ENCODE data around the gene DOCK3.
"Not testable (repeated sequence)": the region's sequence is repeated elsewhere in the genome, so short reads cannot be mapped to it uniquely, and the experiment has no call there.

DOCK3 gene

DNA sequence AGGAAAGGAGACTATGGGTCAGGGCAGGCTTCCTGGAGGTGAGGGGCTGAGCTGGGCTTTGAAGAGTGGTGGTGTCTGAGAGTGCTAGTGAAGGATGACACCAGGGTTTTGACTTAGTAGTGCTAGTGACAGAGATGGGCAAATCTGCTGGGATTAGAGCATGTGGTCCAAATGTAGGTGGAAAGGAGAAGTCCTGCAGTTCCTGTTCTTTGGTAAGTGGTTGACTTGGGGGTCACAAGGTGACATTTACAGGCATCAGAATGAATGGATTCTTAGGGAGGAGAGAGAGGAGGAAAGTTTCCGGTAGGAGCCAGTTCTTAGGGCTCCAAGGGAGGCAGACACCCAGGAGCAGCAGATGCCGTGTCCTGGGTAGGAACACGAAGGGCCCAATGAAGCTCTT is 796 bp upstream of the DOCK3 start:
- DNase-seq (ENCODE audit: low read depth) = no peak
- no peak overlapping the region for H3K4me3 ChIP-seq (ENCODE audit: low read depth, low read length)

DNA sequence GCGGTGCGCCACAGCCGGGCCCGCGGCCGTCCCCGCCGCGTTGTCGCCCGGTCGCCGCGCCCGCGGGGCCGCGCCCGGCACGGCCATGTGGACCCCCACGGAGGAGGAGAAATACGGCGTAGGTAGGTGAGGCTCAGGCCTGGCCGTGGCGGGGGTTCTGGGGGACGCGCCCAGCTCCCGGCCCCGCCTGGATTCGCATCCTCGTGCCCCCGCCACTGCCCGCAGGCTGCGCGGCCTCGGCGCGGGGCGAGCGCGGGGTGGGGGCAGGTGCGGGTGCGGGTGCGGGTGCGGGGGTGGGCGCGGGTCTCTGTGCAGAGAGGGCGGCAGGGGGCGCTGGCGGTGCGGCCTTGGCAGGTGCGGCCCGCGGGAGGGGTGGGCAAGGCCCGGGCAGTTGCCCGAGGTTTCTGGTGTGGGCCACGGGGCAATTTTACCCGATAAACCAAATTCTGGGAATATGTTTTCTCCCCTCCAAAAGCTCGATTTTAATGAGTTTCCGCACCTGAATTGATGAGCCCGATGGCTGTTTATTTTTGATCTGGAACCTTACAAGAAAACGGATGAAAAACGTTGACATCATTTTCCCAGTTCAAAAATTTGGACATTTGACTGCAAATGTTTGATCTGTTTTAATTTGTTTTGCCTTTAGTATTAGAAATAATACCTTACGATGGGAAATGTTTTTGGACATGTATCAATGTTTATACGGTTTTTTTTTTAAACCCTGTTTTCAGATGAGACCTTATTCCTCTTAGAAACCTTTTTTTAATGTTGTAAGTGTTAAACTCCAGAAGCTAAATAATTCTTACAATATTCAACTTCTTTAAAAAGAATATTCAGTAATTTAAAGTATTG is 678 bp downstream of the DOCK3 start:
- peak overlapping the region; percentile 29 for H3K4me3 ChIP-seq (ENCODE audit: low read depth, low read length)
- DNase-seq (ENCODE audit: low read depth) = no peak

DNA sequence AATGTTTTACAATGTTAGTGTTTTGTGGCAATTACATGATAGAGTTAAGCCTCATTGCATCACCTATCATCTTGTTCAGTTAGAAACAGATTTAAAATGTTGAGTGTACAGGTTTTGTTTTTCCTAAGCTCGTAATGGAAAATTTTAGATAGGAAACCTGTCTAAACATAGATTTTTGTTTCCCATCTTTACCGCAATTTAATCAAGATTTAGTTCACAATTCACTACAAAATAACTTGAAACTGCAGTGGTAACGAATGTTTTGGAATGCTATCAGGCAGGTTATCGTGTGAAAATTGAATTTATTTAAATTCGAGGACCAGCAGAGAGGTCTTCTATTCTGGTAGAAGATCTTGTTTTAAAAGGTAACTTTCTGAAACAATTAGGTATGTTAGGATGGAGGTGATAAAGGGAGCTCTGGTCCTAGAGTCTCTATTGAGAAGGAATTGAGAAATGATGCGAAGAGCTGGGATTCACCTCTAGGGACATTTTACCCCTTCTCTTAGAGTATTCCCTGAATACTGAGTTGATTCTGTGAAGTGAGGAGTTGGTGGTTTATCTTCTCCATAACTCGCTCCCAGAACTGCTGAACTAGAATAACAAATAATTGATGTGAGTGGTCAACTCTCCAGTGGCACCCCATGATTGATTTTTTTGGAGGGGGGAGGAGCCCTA is 1.4 kb downstream of the DOCK3 start:
- DNase-seq (ENCODE audit: low read depth) = no peak

DNA sequence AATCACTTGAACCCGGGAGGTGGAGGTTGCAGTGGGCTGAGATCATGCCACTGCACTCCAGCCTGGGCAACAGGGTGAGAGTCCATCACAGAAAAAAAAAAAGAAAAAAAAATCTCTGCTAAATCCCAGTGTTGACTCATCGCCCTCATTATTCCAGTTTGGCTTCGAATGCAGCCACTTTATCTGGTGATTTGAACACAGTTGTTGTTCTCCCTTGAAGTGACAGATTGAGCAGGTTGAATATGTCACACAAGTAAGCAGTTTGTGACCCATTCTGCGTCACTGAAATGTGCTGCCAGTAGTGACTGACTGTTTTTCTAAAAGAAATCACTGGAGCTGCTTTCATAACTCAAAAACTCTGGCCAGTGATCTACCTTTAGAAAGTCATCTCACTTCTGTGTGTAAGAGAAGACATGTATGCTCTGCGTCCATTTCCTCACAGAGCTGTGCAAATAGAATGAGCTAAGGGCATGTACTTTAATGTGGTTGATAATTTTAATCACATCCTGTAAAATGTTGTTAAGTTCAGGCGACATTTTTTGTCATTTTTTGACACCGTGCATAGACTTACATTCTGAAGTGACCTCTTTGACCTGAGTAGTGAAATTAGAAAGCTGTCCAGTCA is 12.5 kb downstream of the DOCK3 start:
- DNase-seq (ENCODE audit: low read depth) = no peak
- no peak overlapping the region for H3K4me3 ChIP-seq (ENCODE audit: low read depth, low read length)

More for the DNA sequence above, 1.4 kb downstream of the DOCK3 start:
- H3K4me3 ChIP-seq (ENCODE audit: low read depth, low read length) = no peak overlapping the region

DNA sequence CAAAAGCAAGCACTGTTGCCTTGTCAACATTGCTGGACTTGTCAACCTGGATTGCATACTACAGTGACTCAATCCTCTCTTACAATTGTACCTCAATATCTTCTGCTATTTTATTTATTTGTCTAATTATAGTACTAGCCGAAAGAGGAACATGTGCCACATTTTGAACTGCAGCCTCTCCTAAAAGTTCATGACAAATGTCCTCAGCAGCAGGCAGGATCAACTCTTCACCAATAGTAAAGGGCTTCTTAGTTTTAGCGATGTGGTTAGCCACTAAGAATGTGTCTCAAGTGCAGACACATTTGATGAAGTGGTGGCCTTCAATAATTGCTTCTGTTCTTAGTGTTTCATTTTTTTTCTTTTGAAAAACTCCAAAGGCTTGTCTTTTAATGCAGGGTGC is 13.2 kb downstream of the DOCK3 start:
- DNase-seq (ENCODE audit: low read depth) = no peak

DNA sequence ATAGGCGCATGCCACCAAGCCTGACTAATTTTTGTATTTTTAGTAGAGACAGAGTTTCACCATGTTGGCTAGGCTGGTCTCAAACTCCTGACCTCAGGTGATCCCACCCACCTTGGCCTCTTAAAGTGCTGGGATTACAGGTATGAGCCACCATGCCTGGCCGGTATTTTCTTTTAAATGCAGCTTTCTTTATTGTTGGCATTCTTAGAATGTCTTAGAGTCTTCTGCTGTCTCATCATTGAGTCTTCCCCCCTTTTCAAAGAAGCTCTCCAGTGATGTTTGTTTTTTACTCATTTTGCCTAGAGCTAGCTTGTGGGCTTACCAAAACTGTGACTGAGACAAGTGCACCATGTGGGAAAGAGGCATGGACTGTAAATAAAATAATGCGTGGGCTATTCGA is 13.9 kb downstream of the DOCK3 start:
- DNase-seq (ENCODE audit: low read depth); H3K4me3 ChIP-seq (ENCODE audit: low read depth, low read length): not testable (repeated sequence)

More for the DNA sequence above, 13.2 kb downstream of the DOCK3 start:
- no peak overlapping the region for H3K4me3 ChIP-seq (ENCODE audit: low read depth, low read length)

DNA sequence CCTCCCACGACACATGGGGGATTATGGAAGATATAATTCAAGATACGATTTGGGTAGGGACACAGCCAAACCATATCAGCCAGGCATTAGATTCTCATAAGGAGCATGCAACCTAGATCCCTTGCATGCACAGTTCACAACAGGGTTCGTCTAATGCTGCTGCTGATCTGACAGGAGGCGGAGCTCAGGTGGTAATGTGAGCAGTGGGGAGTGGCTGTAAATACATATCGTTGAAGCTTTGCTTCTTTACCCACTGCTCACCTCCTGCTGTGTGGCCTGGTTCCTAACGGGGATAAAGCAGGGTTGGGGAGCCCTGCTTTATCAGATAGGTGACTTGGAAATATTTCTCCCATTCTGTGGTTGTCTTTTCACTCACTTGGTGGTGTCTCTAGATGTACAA is 14.8 kb downstream of the DOCK3 start:
- DNase-seq (ENCODE audit: low read depth) = no peak
- H3K4me3 ChIP-seq (ENCODE audit: low read depth, low read length) = no peak overlapping the region

DNA sequence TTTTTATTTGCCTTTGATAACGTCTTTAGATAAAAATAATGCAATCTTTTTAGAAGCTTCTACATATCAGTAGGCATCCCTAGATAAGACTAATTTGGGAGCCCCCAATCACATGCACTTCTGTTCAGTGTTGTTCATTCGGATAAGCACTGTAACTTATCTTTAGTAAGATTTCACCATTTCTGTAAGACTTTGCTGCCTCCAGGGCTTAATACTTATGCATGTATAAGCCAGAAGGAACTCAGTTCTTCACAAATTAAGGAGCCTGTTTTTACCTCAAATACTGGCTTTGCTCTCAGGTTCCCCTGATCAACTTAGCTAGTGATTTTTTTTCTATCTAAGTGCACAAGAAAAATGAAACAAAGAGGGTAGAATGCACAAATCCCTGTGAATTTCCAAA is 20.3 kb downstream of the DOCK3 start:
- H3K4me3 ChIP-seq (ENCODE audit: low read depth, low read length) = no peak overlapping the region
- no peak for DNase-seq (ENCODE audit: low read depth)

DNA sequence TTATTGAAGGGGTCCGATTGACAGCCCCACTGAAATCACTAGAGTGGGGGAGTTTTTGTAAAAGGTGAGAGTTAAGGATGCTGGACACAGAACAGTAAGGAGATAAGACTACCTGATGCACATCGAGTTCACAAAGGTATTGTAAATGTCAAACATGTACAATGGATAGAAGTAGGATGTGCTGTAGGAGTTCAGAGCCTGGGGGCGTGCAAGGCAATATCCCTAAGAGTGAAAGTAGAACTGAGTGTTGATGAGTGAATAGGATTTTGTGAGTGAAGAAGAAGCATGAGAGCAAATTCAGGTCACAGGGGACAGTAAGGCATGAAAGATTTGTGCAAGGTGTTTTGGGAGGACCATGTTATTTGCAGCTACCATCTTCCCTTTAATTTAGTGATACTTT is 21.5 kb downstream of the DOCK3 start:
- H3K4me3 ChIP-seq (ENCODE audit: low read depth, low read length) = no peak overlapping the region
- no peak for DNase-seq (ENCODE audit: low read depth)

DNA sequence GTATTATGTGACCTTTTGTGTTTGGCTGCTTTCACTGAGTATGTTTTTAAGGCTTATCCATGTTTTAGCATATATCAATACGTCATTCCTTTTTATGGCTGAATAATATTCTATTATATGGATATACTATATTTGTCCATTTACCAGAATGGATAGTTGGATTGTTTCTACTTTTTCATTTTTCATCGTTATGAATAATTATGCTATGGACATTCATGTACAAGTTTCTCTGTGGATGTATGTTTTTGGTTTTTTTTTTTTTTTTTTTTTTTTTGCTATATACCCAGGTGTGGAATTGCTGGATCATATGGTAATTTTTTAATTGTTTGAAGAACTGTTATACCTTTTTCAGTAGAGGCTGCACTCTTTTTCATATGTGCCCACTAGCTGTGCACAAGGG is 23.5 kb downstream of the DOCK3 start:
- no peak overlapping the region for H3K4me3 ChIP-seq (ENCODE audit: low read depth, low read length)
- no peak for DNase-seq (ENCODE audit: low read depth)

DNA sequence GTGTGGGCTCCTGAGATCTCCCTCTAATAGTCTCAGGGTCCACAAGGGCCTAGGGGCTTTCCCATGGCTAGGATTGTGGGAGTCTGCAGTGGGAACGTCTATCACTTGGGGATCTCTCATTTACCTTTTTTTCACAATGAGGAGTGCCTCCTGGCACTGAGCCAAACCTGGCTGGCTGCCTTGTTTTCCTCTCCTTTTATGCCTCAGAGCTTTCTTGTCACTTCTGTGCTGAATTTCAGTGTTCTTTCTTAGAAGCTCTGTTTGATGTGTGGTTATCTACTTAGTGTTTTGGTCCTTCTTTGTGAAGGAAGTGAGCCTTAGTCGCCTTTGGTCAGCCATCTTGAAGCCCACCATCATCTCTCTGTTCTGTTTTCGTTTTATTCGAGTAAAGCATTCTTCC is 33.9 kb downstream of the DOCK3 start:
- no peak for DNase-seq (ENCODE audit: low read depth)
- H3K4me3 ChIP-seq (ENCODE audit: low read depth, low read length) = no peak overlapping the region

DNA sequence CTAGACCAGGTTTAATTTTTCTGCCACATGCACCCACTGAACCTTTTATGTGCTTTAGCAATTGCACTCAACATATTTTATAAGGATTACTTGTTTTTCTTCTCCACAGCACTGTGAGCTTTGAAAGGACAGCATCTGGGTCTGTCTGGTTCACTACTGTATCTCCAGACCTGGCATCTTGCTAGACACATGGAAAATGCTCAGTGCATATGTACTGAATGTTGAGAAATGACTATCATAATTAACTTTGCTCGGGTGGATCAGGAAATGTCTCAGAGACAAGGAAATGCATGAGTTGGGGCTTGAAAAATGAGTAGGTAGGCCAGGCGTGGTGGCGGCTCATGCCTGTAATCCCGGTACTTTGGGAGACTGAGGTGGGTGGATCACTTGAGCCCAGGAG is 40.2 kb downstream of the DOCK3 start:
- DNase-seq (ENCODE audit: low read depth) = no peak
- no peak overlapping the region for H3K4me3 ChIP-seq (ENCODE audit: low read depth, low read length)

DNA sequence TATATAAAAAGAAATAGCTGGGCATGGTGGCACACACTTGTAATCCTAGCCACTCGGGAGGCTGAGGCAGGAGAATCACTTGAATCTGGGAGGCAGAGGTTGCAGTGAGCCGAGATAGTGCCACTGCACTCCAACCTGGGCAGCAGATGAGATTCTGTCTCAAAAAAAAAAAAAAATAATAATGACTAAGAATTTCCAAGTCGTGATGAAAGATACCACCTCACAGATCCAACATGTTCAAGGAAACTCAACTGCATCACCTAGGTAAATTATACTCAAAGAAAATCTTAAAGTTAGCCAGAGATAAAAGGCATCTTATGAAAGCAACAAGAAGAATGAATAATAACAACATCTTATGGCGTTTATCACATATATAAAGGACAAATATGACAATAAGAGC is 50.1 kb downstream of the DOCK3 start:
- no peak for DNase-seq (ENCODE audit: low read depth)
- no peak overlapping the region for H3K4me3 ChIP-seq (ENCODE audit: low read depth, low read length)

DNA sequence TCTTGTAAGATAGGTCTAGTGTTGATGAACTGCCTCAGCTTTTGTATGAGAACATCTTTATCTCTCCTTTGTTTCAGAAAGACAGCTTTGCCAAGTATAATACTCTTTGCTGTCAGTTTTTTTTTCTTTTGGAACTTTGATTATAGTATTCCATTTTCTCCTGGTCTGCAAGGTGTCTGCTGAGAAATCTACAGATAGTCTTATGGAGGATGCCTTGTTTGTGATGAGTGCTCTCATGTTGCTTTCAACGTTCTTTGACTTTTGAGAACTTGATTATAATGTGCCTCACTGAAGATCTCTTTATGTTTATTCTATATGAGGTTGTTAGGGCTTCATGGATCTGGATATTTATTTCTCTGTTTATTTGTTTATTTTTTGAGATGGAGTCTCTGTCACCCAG is 60.3 kb downstream of the DOCK3 start:
- no peak overlapping the region for H3K4me3 ChIP-seq (ENCODE audit: low read depth, low read length)

DNA sequence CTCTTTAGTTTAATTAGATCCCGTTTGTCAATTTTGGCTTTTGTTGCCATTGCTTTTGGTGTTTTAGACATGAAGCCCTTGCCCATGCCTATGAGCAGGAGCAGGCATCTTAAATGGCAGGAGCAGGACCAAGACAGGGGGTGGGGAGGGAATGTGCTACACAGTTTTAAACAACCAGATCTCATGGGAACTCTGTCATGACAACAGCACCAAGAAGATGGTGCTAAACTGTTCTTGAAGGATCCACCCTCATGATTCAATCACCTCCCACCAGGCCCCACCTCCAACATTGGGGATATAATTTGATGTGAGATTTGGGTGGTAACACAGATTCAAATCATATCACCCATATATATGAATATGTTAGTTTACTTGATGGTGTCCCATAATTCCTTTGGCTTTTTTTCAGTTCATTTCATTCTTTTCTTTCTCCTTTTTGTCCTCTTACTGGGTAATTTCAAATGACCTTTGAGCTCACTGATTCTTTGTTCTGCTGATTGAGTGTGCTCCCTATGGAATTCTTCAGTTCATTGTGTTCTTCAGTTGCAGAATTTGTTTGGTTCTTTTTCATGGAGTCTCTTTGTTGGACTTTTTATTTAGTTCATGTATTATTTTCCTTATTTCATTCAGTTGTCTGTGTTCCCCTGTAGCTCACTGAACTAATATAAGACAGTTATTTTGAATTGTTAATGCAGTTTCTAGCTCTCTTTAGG is 62.6 kb downstream of the DOCK3 start:
- DNase-seq (ENCODE audit: low read depth) = no peak
- H3K4me3 ChIP-seq (ENCODE audit: low read depth, low read length) = no peak overlapping the region

More for the DNA sequence above, 60.3 kb downstream of the DOCK3 start:
- DNase-seq (ENCODE audit: low read depth) = no peak

DNA sequence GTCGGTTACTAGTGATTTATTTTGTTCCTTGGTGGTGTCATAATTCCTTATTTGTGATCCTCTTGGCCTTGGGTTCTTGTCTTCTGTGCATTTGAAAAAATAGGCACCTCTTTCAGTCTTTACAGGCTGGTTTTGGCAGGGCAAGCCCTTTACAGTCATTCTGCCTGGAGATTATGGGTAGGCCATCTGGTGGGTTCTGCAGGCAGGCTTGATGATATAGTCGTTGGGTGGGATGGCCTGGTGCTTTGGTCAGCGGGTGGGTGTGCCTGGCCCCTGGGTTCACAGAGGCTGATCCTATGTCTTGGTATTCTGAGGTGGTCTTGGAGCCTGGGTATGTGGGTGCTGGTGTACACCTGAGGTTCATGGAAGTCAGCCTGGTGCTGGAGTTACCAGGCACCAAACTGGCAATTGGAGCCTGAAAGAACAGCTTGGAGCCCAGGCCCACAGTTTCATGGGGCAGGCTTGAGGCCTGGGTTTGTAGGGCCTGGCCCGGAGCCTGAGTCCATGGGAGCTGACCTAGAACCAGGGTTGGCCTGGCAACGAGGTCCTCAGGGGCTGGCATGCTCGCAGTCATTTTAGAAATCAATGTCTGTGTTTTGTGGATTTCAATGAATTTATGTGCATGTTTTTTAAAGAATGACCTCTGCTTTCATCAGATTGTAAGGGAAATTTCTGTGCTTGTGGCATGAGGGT is 63.3 kb downstream of the DOCK3 start:
- DNase-seq (ENCODE audit: low read depth) = no peak
- H3K4me3 ChIP-seq (ENCODE audit: low read depth, low read length) = no peak overlapping the region

DNA sequence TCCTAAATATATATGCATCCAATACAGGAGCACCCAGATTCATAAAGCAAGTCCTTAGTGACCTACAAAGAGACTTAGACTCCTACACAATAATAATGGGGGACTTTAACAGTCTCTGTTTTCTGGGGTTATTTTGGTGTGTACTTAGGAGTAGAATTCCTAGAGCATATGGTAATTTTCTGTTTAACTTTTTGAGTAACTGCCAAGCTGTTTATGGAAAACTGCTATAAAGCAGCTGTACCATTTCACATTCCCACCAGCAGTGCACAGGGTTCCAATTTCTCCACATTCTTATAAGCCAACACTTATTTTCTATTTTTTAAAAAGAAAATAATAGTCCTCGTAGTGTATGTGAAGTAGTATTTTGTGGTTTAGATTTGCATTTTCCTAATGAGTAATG is 68.9 kb downstream of the DOCK3 start:
- DNase-seq (ENCODE audit: low read depth) = no peak

DNA sequence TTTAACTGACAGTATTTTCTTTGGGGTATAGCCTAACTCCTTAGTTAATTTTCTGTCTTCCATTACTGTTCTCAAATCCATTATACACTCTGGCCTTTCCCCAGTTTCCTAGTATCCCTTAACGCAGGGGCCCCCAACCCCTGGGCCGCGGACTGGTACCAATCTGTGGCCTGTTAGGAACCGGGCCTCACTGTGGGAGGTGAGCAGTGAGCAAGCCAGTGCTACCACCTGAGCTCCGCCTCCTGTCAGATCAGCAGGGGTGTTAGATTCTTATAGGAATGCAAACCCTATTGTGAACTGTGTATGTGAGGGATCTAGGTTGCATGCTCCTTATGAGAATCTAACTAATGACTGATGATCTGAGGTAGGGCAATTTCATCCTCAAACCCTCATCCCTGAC is 75.1 kb downstream of the DOCK3 start:
- H3K4me3 ChIP-seq (ENCODE audit: low read depth, low read length) = no peak overlapping the region
- DNase-seq (ENCODE audit: low read depth) = no peak

More for the DNA sequence above, 68.9 kb downstream of the DOCK3 start:
- H3K4me3 ChIP-seq (ENCODE audit: low read depth, low read length) = no peak overlapping the region

DNA sequence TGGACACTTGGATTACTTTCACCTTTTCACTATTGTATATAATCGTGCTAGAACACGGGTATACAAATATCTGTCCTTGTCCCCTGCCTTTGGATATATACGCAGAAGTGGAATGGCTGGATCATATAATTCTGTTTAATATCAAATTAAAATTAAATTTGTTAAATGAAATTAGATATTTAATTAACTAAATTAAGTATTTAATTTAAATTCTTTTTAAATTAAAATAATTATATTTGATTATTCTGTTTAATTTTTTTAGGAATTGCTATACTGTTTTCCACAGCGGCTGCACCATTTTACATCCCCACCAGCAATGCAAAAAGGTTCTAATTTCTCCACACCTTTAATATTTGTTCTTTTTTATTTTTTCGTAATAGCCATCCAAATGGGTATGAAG is 84.3 kb downstream of the DOCK3 start:
- no peak overlapping the region for H3K4me3 ChIP-seq (ENCODE audit: low read depth, low read length)
- no peak for DNase-seq (ENCODE audit: low read depth)

Measured in skeletal muscle cell (primary cell).